CD4-positive, alpha-beta T cell (primary cell): ENCODE data around the gene RBM20. TPM values are rescaled to one million over a fixed set of nuclear protein-coding genes. Genes with fewer than 3 reads are reported as not detected.
"Not testable (repeated sequence)": the region's sequence is repeated elsewhere in the genome, so short reads cannot be mapped to it uniquely, and the experiment has no call there.

Experiments
- ATAC-seq: fragments of 200-7000 bp; cut with Tn5 transposase; one replicate; pipeline ENCODE4 v1.10.0; 2022; ENCODE audit warnings: mild to moderate bottlenecking; ENCODE audit not compliant: poor library complexity
- CTCF ChIA-PET: fragments of 350-600 bp; sonication (Branson Sonifier 250); formaldehyde crosslinking; loops from one replicate; lab custom pipeline; 2021; ENCODE audit warnings: antibody characterized with exemption, inconsistent platforms; lab: Charles Lee
- POLR2A ChIA-PET: fragments of 350-600 bp; sonication (Branson Sonifier 250); formaldehyde crosslinking; loops from one replicate; lab custom pipeline; 2021; ENCODE audit warnings: antibody characterized with exemption, inconsistent platforms; lab: Charles Lee
- DNase-seq, 14 experiments: peaks; one replicate each; pipeline ENCODE4 v3.0.0-alpha.2; 2013 to 2020; ENCODE audit warnings: mixed read lengths in 2 of 14
- H3K27ac ChIP-seq, 2 donors: one replicate each; pipeline versions ENCODE4 v1.5.1 to v1.7.0; 2013; ENCODE audit warnings: low read length in 2 of 2, low read depth in 1 of 2, mild to moderate bottlenecking in 1 of 2
- H3K27me3 ChIP-seq, 2 experiments: 1 replicate in 1 of 2; 2 replicates in 1 of 2; pipeline versions ENCODE4 v1.6.1 to v1.7.0; 2013; ENCODE audit warnings: low read length in 2 of 2, control low read depth in 1 of 2, mild to moderate bottlenecking in 1 of 2, moderate library complexity in 1 of 2; ENCODE audit not compliant: insufficient read depth in 2 of 2, control insufficient read depth in 1 of 2
- H3K36me3 ChIP-seq: one replicate; pipeline ENCODE4 v1.6.1; 2013; ENCODE audit warnings: low read length, control low read depth; ENCODE audit not compliant: insufficient read depth
- H3K4me1 ChIP-seq: one replicate; pipeline ENCODE4 v1.6.1; 2013; ENCODE audit warnings: low read length, control low read depth; ENCODE audit not compliant: insufficient read depth
- H3K4me3 ChIP-seq: one replicate; pipeline ENCODE4 v1.5.1; 2013; ENCODE audit warnings: mild to moderate bottlenecking, low read length, moderate library complexity
- H3K9me3 ChIP-seq, 2 experiments: 1 replicate in 1 of 2; 2 replicates in 1 of 2; pipeline versions ENCODE4 v1.6.1 to v1.7.0; 2013; ENCODE audit warnings: low read length in 2 of 2, mild to moderate bottlenecking in 2 of 2, control low read depth in 1 of 2, moderate library complexity in 1 of 2; ENCODE audit not compliant: control insufficient read depth in 1 of 2, insufficient read depth in 1 of 2
- H3K27ac Mint-ChIP-seq: one replicate; pipeline ENCODE4 v1.8.0; 2020; ENCODE audit warnings: mixed read lengths
- H3K27me3 Mint-ChIP-seq: one replicate; pipeline ENCODE4 v1.8.0; 2021; ENCODE audit warnings: mixed read lengths
- H3K36me3 Mint-ChIP-seq: one replicate; pipeline ENCODE4 v1.8.0; 2021; ENCODE audit warnings: low read depth, mixed read lengths
- H3K4me1 Mint-ChIP-seq: one replicate; pipeline ENCODE4 v1.8.0; 2021; ENCODE audit warnings: low read depth, mixed read lengths
- H3K4me3 Mint-ChIP-seq: one replicate; pipeline ENCODE4 v1.8.0; 2020; ENCODE audit warnings: mild to moderate bottlenecking, mixed read lengths
- H3K9me3 Mint-ChIP-seq: one replicate; pipeline ENCODE4 v1.8.0; 2020; ENCODE audit warnings: mixed read lengths
- CTCF ChIP-seq: fragments of 200-600 bp; IDR thresholded peaks from one replicate; pipeline ENCODE4 v1.8.0; 2022; ENCODE audit warnings: antibody characterized with exemption, mild to moderate bottlenecking
- intact Hi-C, 2 experiments: fragments of 100-400 bp; cut with DNase I in 1 of 2; cut with micrococcal nuclease in 1 of 2; formaldehyde crosslinking; loops; one replicate each; pipeline versions ENCODE4 v1.15.1 to v1.9.0; 2023 to 2025; cut with DNase I, micrococcal nuclease
- total RNA-seq, 174 experiments: library from RNA in 2 of 174; stranded (reverse) in 2 of 174; gene quantifications; one replicate each; pipeline ENCODE4 v1.2.3 and lab custom pipeline; 2021 to 2026

The RBM20 gene
- total RNA-seq, 2 experiments from 2014 or later, result 0.91 to 1.1 TPM

- ChIA-PET POLR2A (no interaction called here), CTCF (no interaction called here)
- H3K36me3 ChIP-seq, result no peaks in the 10 kb centered on the region
- H3K36me3 Mint-ChIP-seq, result no peaks in the 10 kb centered on the region
- no peak for TF ChIP-seq CTCF
- H3K27ac ChIP-seq, result no peak overlapping the region
- intact Hi-C loops, result no loop called here
- H3K9me3 Mint-ChIP-seq, result no peaks in the 10 kb centered on the region
- peaks cover 0 to 8% of the 10 kb centered on the region in 2 experiments for H3K27me3 ChIP-seq
- H3K4me3 Mint-ChIP-seq, result no peak overlapping the region
- H3K4me1 Mint-ChIP-seq, result no peaks in the 10 kb centered on the region
- H3K27me3 Mint-ChIP-seq, result peaks cover 19% of the 10 kb centered on the region
- ATAC-seq (no peak), DNase-seq (no peak)
- H3K27ac Mint-ChIP-seq, result no peak overlapping the region
- H3K4me1 ChIP-seq, result peaks cover 1% of the 10 kb centered on the region
- H3K9me3 ChIP-seq, result no peaks in the 10 kb centered on the region
- no peak overlapping the region for H3K4me3 ChIP-seq
Observed at GRCh38 chr10:110656612-110657011, 12.5 kb downstream of the RBM20 start.

GRCh38 chr10:110657973-110658691 is 14.0 kb downstream of the RBM20 start:
- H3K4me1 Mint-ChIP-seq, result no peaks in the 10 kb centered on the region
- no peak overlapping the region for H3K27ac ChIP-seq
- no peaks in the 10 kb centered on the region for H3K4me1 ChIP-seq
- no peak for TF ChIP-seq CTCF
- ChIA-PET POLR2A (no interaction called here), CTCF (interaction anchor here (1.5 kb wide), 1 partner anchor 14 kb away, joined by 5 read pairs; no protein-coding TSS in a partner anchor)
- no peak for ATAC-seq
- H3K9me3 Mint-ChIP-seq, result no peaks in the 10 kb centered on the region
- no peak overlapping the region for H3K27ac Mint-ChIP-seq
- no peak for DNase-seq
- H3K4me3 ChIP-seq, result no peak overlapping the region
- no peaks in the 10 kb centered on the region for H3K36me3 ChIP-seq
- intact Hi-C loops, result no loop called here
- H3K27me3 ChIP-seq, result peaks cover 0 to 8% of the 10 kb centered on the region in 2 experiments
- H3K4me3 Mint-ChIP-seq, result no peak overlapping the region
- no peaks in the 10 kb centered on the region for H3K36me3 Mint-ChIP-seq
- peaks cover 19% of the 10 kb centered on the region for H3K27me3 Mint-ChIP-seq
- no peaks in the 10 kb centered on the region for H3K9me3 ChIP-seq

- Mint-ChIP-seq H3K27ac (no peak overlapping the region), H3K27me3 (peaks cover 19% of the 10 kb centered on the region), H3K4me1 (no peaks in the 10 kb centered on the region), H3K36me3 (no peaks in the 10 kb centered on the region), H3K4me3 (no peak overlapping the region), H3K9me3 (no peaks in the 10 kb centered on the region)
- ATAC-seq (no peak), DNase-seq (no peak)
- Histone ChIP-seq H3K36me3 (no peaks in the 10 kb centered on the region), H3K9me3 (no peaks in the 10 kb centered on the region), H3K4me1 (no peaks in the 10 kb centered on the region), H3K27ac (no peak overlapping the region), H3K4me3 (no peak overlapping the region), H3K27me3 (peaks cover 0 to 4% of the 10 kb centered on the region in 2 experiments)
- CTCF ChIA-PET, result interaction anchor here (1.1 kb wide), 1 partner anchor 13 kb away, joined by 3 read pairs; no protein-coding TSS in a partner anchor
- intact Hi-C loops, result no loop called here
- POLR2A ChIA-PET, result no interaction called here
- no peak for TF ChIP-seq CTCF
Observed at GRCh38 chr10:110659558-110659957, 15.4 kb downstream of the RBM20 start.

GRCh38 chr10:110660289-110660688 is 16.2 kb downstream of the RBM20 start:
- H3K36me3 Mint-ChIP-seq, ATAC-seq, H3K27ac Mint-ChIP-seq, H3K9me3 ChIP-seq, intact Hi-C loops, H3K36me3 ChIP-seq, H3K4me1 ChIP-seq, DNase-seq, H3K27me3 ChIP-seq, POLR2A ChIA-PET, H3K9me3 Mint-ChIP-seq, H3K27ac ChIP-seq, H3K4me3 Mint-ChIP-seq, H3K4me3 ChIP-seq, H3K4me1 Mint-ChIP-seq: not testable (repeated sequence)
- H3K27me3 Mint-ChIP-seq, result peaks cover 17% of the 10 kb centered on the region
- CTCF ChIA-PET, result interaction anchor here (1.1 kb wide), 1 partner anchor 12 kb away, joined by 3 read pairs; no protein-coding TSS in a partner anchor
